ENCODE results near the gene APLP2. TPM values are rescaled to one million over a fixed set of nuclear protein-coding genes. Genes with fewer than 3 reads are reported as not detected.

The APLP2 gene
- polyA plus RNA-seq, 1 donor from 2014 or later = 226 TPM

GRCh38 chr11:130145975-130146776 is 76.5 kb downstream of the APLP2 start:
- Histone ChIP-seq H3K9me3 (ENCODE audit: low read length) (no peaks in the 10 kb centered on the region), H3K9ac (ENCODE audit: low read length) (no peak overlapping the region), H3K79me2 (replicated peaks; ENCODE audit: insufficient read depth, low read length) (no peaks in the 10 kb centered on the region), H2AFZ (ENCODE audit: low read depth, low read length) (no peak overlapping the region), H3K4me2 (ENCODE audit: low read length) (no peak overlapping the region), H3F3A (ENCODE audit: insufficient read depth, low read length, poor library complexity, severe bottlenecking) (peaks cover 3% of the 10 kb centered on the region), H3K27ac (ENCODE audit: low read length) (no peak overlapping the region), H3K27me3 (ENCODE audit: insufficient read depth, low read depth, low read length) (no peaks in the 10 kb centered on the region), H3K36me3 (ENCODE audit: insufficient read depth, low read length) (peaks cover 16% of the 10 kb centered on the region), H3K4me3 (ENCODE audit: low read length) (no peak overlapping the region), H4K20me1 (ENCODE audit: insufficient read depth) (no peaks in the 10 kb centered on the region), H3K9me2 (ENCODE audit: insufficient read depth, low read length) (no peaks in the 10 kb centered on the region)
- no peak for TF ChIP-seq EP300 (conservative IDR thresholded peaks at IDR 0.05; ENCODE audit: poor library complexity, severe bottlenecking)
- TF ChIP-seq TAF1 (IDR thresholded peaks at IDR 0.05; ENCODE audit: low read depth) = no peak
- TF ChIP-seq EZH2 (IDR thresholded peaks at IDR 0.05; ENCODE audit: borderline replicate concordance, insufficient read depth, low read length, poor library complexity, severe bottlenecking) = no peak
- no peak for TF ChIP-seq SMC3 (conservative IDR thresholded peaks at IDR 0.05; ENCODE audit: poor library complexity)
- no peak for TF ChIP-seq RAD21 (conservative IDR thresholded peaks at IDR 0.05)
- TF ChIP-seq POLR2AphosphoS5 (IDR thresholded peaks at IDR 0.05) = no peak
- no peak for TF ChIP-seq REST (IDR thresholded peaks at IDR 0.05; ENCODE audit: borderline replicate concordance)
- no peak for TF ChIP-seq MXI1 (conservative IDR thresholded peaks at IDR 0.05; ENCODE audit: poor library complexity, severe bottlenecking)
- TF ChIP-seq CTCF (IDR thresholded peaks at IDR 0.05; ENCODE audit: poor library complexity, severe bottlenecking) = no peak

GRCh38 chr11:130146796-130147195 is 77.1 kb downstream of the APLP2 start:
- peaks cover 14% of the 10 kb centered on the region for H3K36me3 ChIP-seq (ENCODE audit: insufficient read depth, low read length)
- no peak overlapping the region for H2AFZ ChIP-seq (ENCODE audit: low read depth, low read length)
- no peak overlapping the region for H3K4me2 ChIP-seq (ENCODE audit: low read length)
- no peaks in the 10 kb centered on the region for H3K27me3 ChIP-seq (ENCODE audit: insufficient read depth, low read depth, low read length)
- H3K9me3 ChIP-seq (ENCODE audit: low read length) = no peaks in the 10 kb centered on the region
- no peak overlapping the region for H3K9ac ChIP-seq (ENCODE audit: low read length)
- no peak overlapping the region for H3K27ac ChIP-seq (ENCODE audit: low read length)
- peaks cover 3% of the 10 kb centered on the region for H3F3A ChIP-seq (ENCODE audit: insufficient read depth, low read length, poor library complexity, severe bottlenecking)
- no peak overlapping the region for H3K4me3 ChIP-seq (ENCODE audit: low read length)
- TF ChIP-seq MXI1 (conservative IDR thresholded peaks at IDR 0.05; ENCODE audit: poor library complexity, severe bottlenecking) (no peak), RAD21 (conservative IDR thresholded peaks at IDR 0.05) (no peak), EP300 (conservative IDR thresholded peaks at IDR 0.05; ENCODE audit: poor library complexity, severe bottlenecking) (no peak), POLR2AphosphoS5 (IDR thresholded peaks at IDR 0.05) (no peak), REST (IDR thresholded peaks at IDR 0.05; ENCODE audit: borderline replicate concordance) (no peak), TAF1 (IDR thresholded peaks at IDR 0.05; ENCODE audit: low read depth) (no peak), EZH2 (IDR thresholded peaks at IDR 0.05; ENCODE audit: borderline replicate concordance, insufficient read depth, low read length, poor library complexity, severe bottlenecking) (no peak), CTCF (IDR thresholded peaks at IDR 0.05; ENCODE audit: poor library complexity, severe bottlenecking) (no peak)
- H3K79me2 ChIP-seq (replicated peaks; ENCODE audit: insufficient read depth, low read length) = no peaks in the 10 kb centered on the region
- no peaks in the 10 kb centered on the region for H4K20me1 ChIP-seq (ENCODE audit: insufficient read depth)
- no peaks in the 10 kb centered on the region for H3K9me2 ChIP-seq (ENCODE audit: insufficient read depth, low read length)

Data from neural cell (in vitro differentiated cells).